Right atrium auricular region (tissue), 2 donors: Measurements from ENCODE around the gene MX2. TPM values are rescaled to one million over a fixed set of nuclear protein-coding genes. Genes with fewer than 3 reads are reported as not detected.

Source experiments
- DNase-seq: peaks from one replicate; pipeline ENCODE4 v3.0.0-alpha.2; 2019; ENCODE audit warnings: low spot score
- H3K27ac ChIP-seq, 2 donors: fragments of 200-600 bp; sonication (generic); 1 replicate in 1 of 2; 2 replicates in 1 of 2; pipeline ENCODE4 v1.5.1; 2016 to 2019
- H3K27me3 ChIP-seq, 2 donors: fragments of 200-600 bp; sonication (generic); one replicate each; pipeline versions ENCODE4 v1.5.1 to v1.6.0; 2017 to 2019
- H3K36me3 ChIP-seq: fragments of 200-600 bp; sonication (generic); one replicate; pipeline ENCODE4 v1.5.1; 2016
- H3K4me1 ChIP-seq, 2 donors: fragments of 200-600 bp; sonication (generic); one replicate each; pipeline versions ENCODE4 v1.5.1 to v1.6.0; 2017 to 2019
- H3K4me3 ChIP-seq, 2 donors: fragments of 200-600 bp; sonication (generic); 1 replicate in 1 of 2; 2 replicates in 1 of 2; pipeline ENCODE4 v1.5.1; 2017 to 2019; ENCODE audit warnings: mild to moderate bottlenecking in 1 of 2, moderate library complexity in 1 of 2
- H3K9me3 ChIP-seq, 2 donors: fragments of 200-600 bp; sonication (generic); one replicate each; pipeline ENCODE4 v1.5.1; 2019
- CTCF ChIP-seq, 2 donors: fragments of 200-600 bp; sonication (generic); IDR thresholded peaks; one replicate each; pipeline ENCODE4 v1.5.1; 2019; ENCODE audit warnings: antibody characterized with exemption in 2 of 2
- total RNA-seq, 2 donors: library from RNA; depleted of rRNA; stranded (reverse); fragments of >200 nt; gene quantifications; one replicate each; pipeline ENCODE4 v1.1.0, GENCODE V29; 2016

Gene MX2
- total RNA-seq, 2 donors from 2014 or later: 5.5 to 5.9 TPM

GRCh38 chr21:41333752-41334151 is 28.1 kb upstream of the MX2 start:
- Histone ChIP-seq H3K4me3 (no peak overlapping the region), H3K27ac (no peak overlapping the region), H3K27me3 (no peaks in the 10 kb centered on the region), H3K4me1 (no peaks in the 10 kb centered on the region), H3K9me3 (peaks cover 0 to 17% of the 10 kb centered on the region in 2 donors), H3K36me3 (no peaks in the 10 kb centered on the region)
- TF ChIP-seq CTCF (IDR thresholded peaks at IDR 0.05): no peak
- no peak for DNase-seq

GRCh38 chr21:41337515-41337914 is 24.3 kb upstream of the MX2 start:
- TF ChIP-seq CTCF (IDR thresholded peaks at IDR 0.05): no peak
- DNase-seq: no peak
- Histone ChIP-seq H3K27ac (no peak overlapping the region), H3K27me3 (no peaks in the 10 kb centered on the region), H3K4me3 (no peak overlapping the region), H3K4me1 (no peaks in the 10 kb centered on the region), H3K9me3 (peaks cover 0 to 17% of the 10 kb centered on the region in 2 donors), H3K36me3 (no peaks in the 10 kb centered on the region)

GRCh38 chr21:41338455-41338854 is 23.4 kb upstream of the MX2 start:
- Histone ChIP-seq H3K36me3 (no peaks in the 10 kb centered on the region), H3K27ac (no peak overlapping the region), H3K9me3 (peaks cover 0 to 13% of the 10 kb centered on the region in 2 donors), H3K27me3 (no peaks in the 10 kb centered on the region), H3K4me1 (no peaks in the 10 kb centered on the region), H3K4me3 (no peak overlapping the region)
- no peak for TF ChIP-seq CTCF (IDR thresholded peaks at IDR 0.05)
- DNase-seq: no peak

- no peak overlapping the region for H3K4me3 ChIP-seq
- TF ChIP-seq CTCF (IDR thresholded peaks at IDR 0.05): no peak
- no peak overlapping the region for H3K27ac ChIP-seq
- no peaks in the 10 kb centered on the region for H3K27me3 ChIP-seq
- no peaks in the 10 kb centered on the region for H3K4me1 ChIP-seq
- no peak for DNase-seq
- H3K9me3 ChIP-seq: no peaks in the 10 kb centered on the region
- no peaks in the 10 kb centered on the region for H3K36me3 ChIP-seq
Measured at GRCh38 chr21:41342035-41342434, 19.8 kb upstream of the MX2 start.

GRCh38 chr21:41344146-41344545 is 17.7 kb upstream of the MX2 start:
- no peaks in the 10 kb centered on the region for H3K36me3 ChIP-seq
- no peaks in the 10 kb centered on the region for H3K27me3 ChIP-seq
- no peak for TF ChIP-seq CTCF (IDR thresholded peaks at IDR 0.05)
- H3K4me3 ChIP-seq: no peak overlapping the region
- H3K9me3 ChIP-seq: no peaks in the 10 kb centered on the region
- no peak overlapping the region for H3K27ac ChIP-seq
- no peak for DNase-seq
- H3K4me1 ChIP-seq: no peaks in the 10 kb centered on the region

GRCh38 chr21:41345356-41345755 is 16.5 kb upstream of the MX2 start:
- Histone ChIP-seq H3K4me1 (no peaks in the 10 kb centered on the region), H3K4me3 (no peak overlapping the region), H3K27me3 (no peaks in the 10 kb centered on the region), H3K27ac (no peak overlapping the region), H3K9me3 (no peaks in the 10 kb centered on the region), H3K36me3 (no peaks in the 10 kb centered on the region)
- no peak for TF ChIP-seq CTCF (IDR thresholded peaks at IDR 0.05)
- no peak for DNase-seq
